ENCODE results near the gene SULF2.

GRCh38 chr20:47802226-47802920 lies 17.1 kb upstream of the SULF2 start:
- TF ChIP-seq CTCF (conservative IDR thresholded peaks at IDR 0.05; ENCODE audit: low read length) = no peak
- no peak for TF ChIP-seq EZH2phosphoT487 (IDR thresholded peaks at IDR 0.05; ENCODE audit: borderline replicate concordance)
